GM10248 (cell line): ENCODE data around the gene HERPUD1.

Source experiments
- CTCF ChIA-PET: fragments of 300-600 bp; sonication (Branson Sonifier 250); formaldehyde crosslinking; extraction: SDS; loops from one replicate; lab custom pipeline; 2021; ENCODE audit warnings: antibody characterized with exemption; lab: Yijun Ruan, JAX
- POLR2A ChIA-PET: fragments of 350-650 bp; sonication (Branson Sonifier 250); formaldehyde crosslinking; extraction: SDS; loops from one replicate; lab custom pipeline; 2020; ENCODE audit warnings: antibody characterized with exemption; lab: Yijun Ruan, JAX
- DNase-seq: peaks from one replicate; pipeline ENCODE4 v3.0.0; 2012; ENCODE audit errors: extremely low spot score
- CTCF ChIP-seq: IDR thresholded peaks from 2 replicates; pipeline ENCODE4 v1.5.1; 2012; ENCODE audit warnings: mild to moderate bottlenecking, low read depth; ENCODE audit errors: extremely low read depth, missing control alignments, control extremely low read depth

The HERPUD1 gene

DNA sequence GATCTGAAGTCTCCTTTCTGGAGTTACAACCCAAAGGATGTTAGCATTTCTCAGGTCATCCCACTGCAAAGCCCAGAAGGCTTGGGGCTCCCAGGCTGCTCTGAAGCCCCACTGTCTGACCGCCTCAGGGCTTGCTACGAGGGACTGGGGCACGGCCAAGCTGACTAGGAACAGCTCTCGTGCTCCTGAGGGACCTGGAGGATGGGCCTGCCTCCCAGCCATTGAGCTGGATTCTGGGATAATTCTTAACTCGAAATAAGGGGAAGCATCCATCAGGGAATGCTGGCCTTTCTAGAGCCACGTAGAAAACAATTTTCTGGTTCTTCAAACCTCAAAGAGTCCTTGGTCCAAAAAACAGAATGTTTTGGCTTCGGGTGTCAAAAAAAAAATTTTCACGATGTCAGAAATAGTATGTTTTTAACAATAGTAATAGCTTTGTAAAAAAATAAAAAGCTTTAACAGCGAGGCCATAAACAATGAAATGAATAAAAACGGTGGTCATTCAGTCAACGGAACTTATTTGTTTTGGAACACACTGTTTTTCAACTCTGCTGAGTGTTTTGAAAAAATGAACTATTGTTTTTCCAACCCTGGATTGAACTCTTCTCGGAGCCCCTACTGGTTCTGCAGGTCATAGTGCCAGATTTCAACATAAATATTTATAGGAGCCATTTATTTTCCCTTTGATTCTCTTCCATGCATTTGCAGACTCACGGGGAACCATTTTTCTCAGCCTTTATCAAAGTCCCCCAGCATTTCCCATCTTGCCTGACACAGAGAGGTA, 16.4 kb upstream of the HERPUD1 start:
- ChIA-PET CTCF (interaction anchor here (0.9 to 1.0 kb wide), 2 partner anchors 12 to 47 kb away, joined by 3 read pairs; partner anchors contain the start of gene CETP), POLR2A (interaction anchor here (0.6 kb wide), 3 partner anchors 11 to 52 kb away, joined by 3 to 10 read pairs (median 4); no protein-coding TSS in a partner anchor)
- no peak for TF ChIP-seq CTCF
- DNase-seq = no peak

GRCh38 chr16:56916571-56917403, 15.2 kb upstream of the HERPUD1 start:
- peak; percentile 78 for DNase-seq
- POLR2A ChIA-PET = interaction anchor here (1.2 to 6.6 kb wide), 2 partner anchors 8 to 16 kb away, joined by 10 to 60 read pairs; partner anchors contain the start of gene HERPUD1

GRCh38 chr16:56918467-56919012, 13.4 kb upstream of the HERPUD1 start:
- DNase-seq = no peak
- ChIA-PET CTCF (interaction anchor here (0.9 to 2.3 kb wide), 7 partner anchors 9 to 46 kb away, joined by 3 to 6 read pairs (median 4); partner anchors contain the start of gene HERPUD1), POLR2A (interaction anchor here (0.8 to 6.6 kb wide), 2 partner anchors 14 to 21 kb away, joined by 7 to 60 read pairs; partner anchors contain the start of gene HERPUD1)
- no peak for TF ChIP-seq CTCF

More at GRCh38 chr16:56916571-56917403, 15.2 kb upstream of the HERPUD1 start:
- CTCF ChIA-PET = interaction anchor here (0.6 to 1.1 kb wide), 2 partner anchors 28 to 49 kb away, joined by 3 read pairs; no protein-coding TSS in a partner anchor
- TF ChIP-seq CTCF = no peak

- ChIA-PET CTCF (interaction anchor here (1.1 to 2.3 kb wide), 4 partner anchors 9 to 45 kb away, joined by 4 to 6 read pairs (median 4); no protein-coding TSS in a partner anchor), POLR2A (interaction anchor here (0.5 to 6.6 kb wide), 2 partner anchors 13 to 14 kb away, joined by 10 to 60 read pairs; partner anchors contain the start of gene HERPUD1)
- DNase-seq = no peak
- TF ChIP-seq CTCF = no peak
These were observed 12.7 kb upstream of the HERPUD1 start for GRCh38 chr16:56919099-56919800.

- no peak for DNase-seq
- ChIA-PET CTCF (interaction anchor here (1.0 to 1.2 kb wide), 2 partner anchors 9 to 11 kb away, joined by 3 read pairs; no protein-coding TSS in a partner anchor), POLR2A (interaction anchor here (6.6 kb wide), 1 partner anchor 11 kb away, joined by 60 read pairs; the partner anchor contains the start of gene HERPUD1)
- no peak for TF ChIP-seq CTCF
These were observed 10.4 kb upstream of the HERPUD1 start for GRCh38 chr16:56921571-56921970.
